ENCODE data around the gene CHN1.

GRCh38 chr2:174957050-174957449 lies 48.1 kb downstream of the CHN1 start:
- TF ChIP-seq REST (IDR thresholded peaks at IDR 0.05; ENCODE audit: insufficient read depth in 1 of 2, low read depth in 2 of 2, low read length in 2 of 2) (no peak), POLR2AphosphoS5 (IDR thresholded peaks at IDR 0.05; ENCODE audit: low read depth, low read length) (no peak), TAF1 (IDR thresholded peaks at IDR 0.05; ENCODE audit: borderline replicate concordance, insufficient read depth, low read length) (no peak)
